ENCODE results near the gene PHLPP1.

PHLPP1 gene

GRCh38 chr18:62989195-62989594 is 273.9 kb downstream of the PHLPP1 start:
- H3K4me3 ChIP-seq (ENCODE audit: severe bottlenecking), result no peak overlapping the region
- H3K27ac ChIP-seq (ENCODE audit: poor library complexity, severe bottlenecking), result no peak overlapping the region
- TF ChIP-seq CTCF (IDR thresholded peaks at IDR 0.05; ENCODE audit: poor library complexity, severe bottlenecking), result no peak
- H3K4me1 ChIP-seq (ENCODE audit: insufficient read depth, poor library complexity, severe bottlenecking), result no peaks in the 10 kb centered on the region
- ATAC-seq (ENCODE audit: low read depth) (no peak), DNase-seq (ENCODE audit: low spot score) (no peak)
- no peaks in the 10 kb centered on the region for H3K27me3 ChIP-seq (ENCODE audit: insufficient read depth, poor library complexity, severe bottlenecking)
- no peaks in the 10 kb centered on the region for H3K9me3 ChIP-seq (ENCODE audit: severe bottlenecking)
- no peaks in the 10 kb centered on the region for H3K36me3 ChIP-seq (ENCODE audit: low read depth)

GRCh38 chr18:62990653-62991052 is 275.3 kb downstream of the PHLPP1 start:
- H3K4me3 ChIP-seq (ENCODE audit: severe bottlenecking), result no peak overlapping the region
- H3K36me3 ChIP-seq (ENCODE audit: low read depth), result no peaks in the 10 kb centered on the region
- ATAC-seq (ENCODE audit: low read depth) (no peak), DNase-seq (ENCODE audit: low spot score) (no peak)
- H3K27me3 ChIP-seq (ENCODE audit: insufficient read depth, poor library complexity, severe bottlenecking), result no peaks in the 10 kb centered on the region
- TF ChIP-seq CTCF (IDR thresholded peaks at IDR 0.05; ENCODE audit: poor library complexity, severe bottlenecking), result no peak
- no peak overlapping the region for H3K27ac ChIP-seq (ENCODE audit: poor library complexity, severe bottlenecking)
- no peaks in the 10 kb centered on the region for H3K4me1 ChIP-seq (ENCODE audit: insufficient read depth, poor library complexity, severe bottlenecking)
- no peaks in the 10 kb centered on the region for H3K9me3 ChIP-seq (ENCODE audit: severe bottlenecking)

GRCh38 chr18:62991389-62991788 is 276.0 kb downstream of the PHLPP1 start:
- H3K4me3 ChIP-seq (ENCODE audit: severe bottlenecking), result no peak overlapping the region
- no peaks in the 10 kb centered on the region for H3K4me1 ChIP-seq (ENCODE audit: insufficient read depth, poor library complexity, severe bottlenecking)
- H3K27ac ChIP-seq (ENCODE audit: poor library complexity, severe bottlenecking), result no peak overlapping the region
- TF ChIP-seq CTCF (IDR thresholded peaks at IDR 0.05; ENCODE audit: poor library complexity, severe bottlenecking), result no peak
- no peaks in the 10 kb centered on the region for H3K27me3 ChIP-seq (ENCODE audit: insufficient read depth, poor library complexity, severe bottlenecking)
- no peaks in the 10 kb centered on the region for H3K9me3 ChIP-seq (ENCODE audit: severe bottlenecking)
- H3K36me3 ChIP-seq (ENCODE audit: low read depth), result no peaks in the 10 kb centered on the region
- DNase-seq (ENCODE audit: low spot score), result no peak
- ATAC-seq (ENCODE audit: low read depth), result no peak

- H3K4me3 ChIP-seq (ENCODE audit: severe bottlenecking), result no peak overlapping the region
- ATAC-seq (ENCODE audit: low read depth), result no peak
- no peak for TF ChIP-seq CTCF (IDR thresholded peaks at IDR 0.05; ENCODE audit: poor library complexity, severe bottlenecking)
Measured at GRCh38 chr18:62991959-62992358, 276.6 kb downstream of the PHLPP1 start.

GRCh38 chr18:62992877-62993365 is 277.6 kb downstream of the PHLPP1 start:
- no peak for ATAC-seq (ENCODE audit: low read depth)
- no peaks in the 10 kb centered on the region for H3K4me1 ChIP-seq (ENCODE audit: insufficient read depth, poor library complexity, severe bottlenecking)
- no peaks in the 10 kb centered on the region for H3K9me3 ChIP-seq (ENCODE audit: severe bottlenecking)
- no peak for TF ChIP-seq CTCF (IDR thresholded peaks at IDR 0.05; ENCODE audit: poor library complexity, severe bottlenecking)
- no peaks in the 10 kb centered on the region for H3K36me3 ChIP-seq (ENCODE audit: low read depth)
- H3K27ac ChIP-seq (ENCODE audit: poor library complexity, severe bottlenecking), result no peak overlapping the region
- no peaks in the 10 kb centered on the region for H3K27me3 ChIP-seq (ENCODE audit: insufficient read depth, poor library complexity, severe bottlenecking)
- no peak for DNase-seq (ENCODE audit: low spot score)
- H3K4me3 ChIP-seq (ENCODE audit: severe bottlenecking), result no peak overlapping the region

More at GRCh38 chr18:62991959-62992358, 276.6 kb downstream of the PHLPP1 start:
- Histone ChIP-seq H3K27ac (ENCODE audit: poor library complexity, severe bottlenecking) (no peak overlapping the region), H3K9me3 (ENCODE audit: severe bottlenecking) (no peaks in the 10 kb centered on the region), H3K36me3 (ENCODE audit: low read depth) (no peaks in the 10 kb centered on the region), H3K4me1 (ENCODE audit: insufficient read depth, poor library complexity, severe bottlenecking) (no peaks in the 10 kb centered on the region), H3K27me3 (ENCODE audit: insufficient read depth, poor library complexity, severe bottlenecking) (no peaks in the 10 kb centered on the region)
- no peak for DNase-seq (ENCODE audit: low spot score)
